ENCODE data around the gene GPR55.

GPR55 gene

GRCh38 chr2:230863442-230864121 lies 61.5 kb downstream of the GPR55 start:
- no peaks in the 10 kb centered on the region for H3K36me3 ChIP-seq (ENCODE audit: control insufficient read depth in 5 of 5, insufficient read depth in 5 of 5, low read length in 5 of 5)
- peaks cover 7 to 26% (median 20%) of the 10 kb centered on the region in 5 donors for H3K27me3 ChIP-seq (ENCODE audit: control insufficient read depth in 5 of 5, insufficient read depth in 4 of 5, low read length in 5 of 5)
- H3K4me1 ChIP-seq (ENCODE audit: control insufficient read depth in 5 of 5, insufficient read depth in 5 of 5, low read length in 5 of 5), result peaks cover 3 to 29% (median 24%) of the 10 kb centered on the region in 5 donors
- H3K9me3 ChIP-seq (ENCODE audit: control insufficient read depth in 5 of 5, low read length in 5 of 5), result no peaks in the 10 kb centered on the region
- no peak overlapping the region for H3K27ac ChIP-seq (ENCODE audit: low read depth, low read length)
- no peak overlapping the region for H3K9ac ChIP-seq (ENCODE audit: low read length in 5 of 5)
- no peak overlapping the region for H3K4me3 ChIP-seq (ENCODE audit: low read depth in 1 of 5, low read length in 5 of 5)

- H3K9me3 ChIP-seq (ENCODE audit: control insufficient read depth in 5 of 5, low read length in 5 of 5), result no peaks in the 10 kb centered on the region
- no peak overlapping the region for H3K9ac ChIP-seq (ENCODE audit: low read length in 5 of 5)
- no peak overlapping the region for H3K4me3 ChIP-seq (ENCODE audit: low read depth in 1 of 5, low read length in 5 of 5)
- no peak overlapping the region for H3K27ac ChIP-seq (ENCODE audit: low read depth, low read length)
- H3K4me1 ChIP-seq (ENCODE audit: control insufficient read depth in 5 of 5, insufficient read depth in 5 of 5, low read length in 5 of 5), result peaks cover 3 to 29% (median 19%) of the 10 kb centered on the region in 5 donors
- H3K36me3 ChIP-seq (ENCODE audit: control insufficient read depth in 5 of 5, insufficient read depth in 5 of 5, low read length in 5 of 5), result no peaks in the 10 kb centered on the region
- H3K27me3 ChIP-seq (ENCODE audit: control insufficient read depth in 5 of 5, insufficient read depth in 4 of 5, low read length in 5 of 5), result peaks cover 7 to 26% (median 20%) of the 10 kb centered on the region in 5 donors
Measured at GRCh38 chr2:230863031-230863430, 62.0 kb downstream of the GPR55 start.

GRCh38 chr2:230862292-230862691 lies 62.8 kb downstream of the GPR55 start:
- Histone ChIP-seq H3K4me1 (ENCODE audit: control insufficient read depth in 5 of 5, insufficient read depth in 5 of 5, low read length in 5 of 5) (peaks cover 3 to 27% (median 18%) of the 10 kb centered on the region in 5 donors), H3K36me3 (ENCODE audit: control insufficient read depth in 5 of 5, insufficient read depth in 5 of 5, low read length in 5 of 5) (no peaks in the 10 kb centered on the region), H3K9ac (ENCODE audit: low read length in 5 of 5) (no peak overlapping the region), H3K27me3 (ENCODE audit: control insufficient read depth in 5 of 5, insufficient read depth in 4 of 5, low read length in 5 of 5) (peaks cover 7 to 27% (median 24%) of the 10 kb centered on the region in 5 donors), H3K27ac (ENCODE audit: low read depth, low read length) (no peak overlapping the region), H3K9me3 (ENCODE audit: control insufficient read depth in 5 of 5, low read length in 5 of 5) (no peaks in the 10 kb centered on the region), H3K4me3 (ENCODE audit: low read depth in 1 of 5, low read length in 5 of 5) (no peak overlapping the region)

- H3K27me3 ChIP-seq (ENCODE audit: control insufficient read depth in 5 of 5, insufficient read depth in 4 of 5, low read length in 5 of 5), result peaks cover 7 to 33% (median 24%) of the 10 kb centered on the region in 5 donors
- no peaks in the 10 kb centered on the region for H3K9me3 ChIP-seq (ENCODE audit: control insufficient read depth in 5 of 5, low read length in 5 of 5)
- peaks cover 1 to 22% (median 12%) of the 10 kb centered on the region in 5 donors for H3K4me1 ChIP-seq (ENCODE audit: control insufficient read depth in 5 of 5, insufficient read depth in 5 of 5, low read length in 5 of 5)
- H3K36me3 ChIP-seq (ENCODE audit: control insufficient read depth in 5 of 5, insufficient read depth in 5 of 5, low read length in 5 of 5), result no peaks in the 10 kb centered on the region
- H3K9ac ChIP-seq (ENCODE audit: low read length in 5 of 5), result no peak overlapping the region
- H3K27ac ChIP-seq (ENCODE audit: low read depth, low read length), result no peak overlapping the region
- no peak overlapping the region for H3K4me3 ChIP-seq (ENCODE audit: low read depth in 1 of 5, low read length in 5 of 5)
Measured at GRCh38 chr2:230861552-230862255, 63.3 kb downstream of the GPR55 start.

All from subcutaneous abdominal adipose tissue (tissue), 5 donors.